GM23338 (cell line): Measurements from ENCODE around the gene REM2. TPM values are rescaled to one million over a fixed set of nuclear protein-coding genes. Genes with fewer than 3 reads are reported as not detected.

ENCODE experiments used
- ATAC-seq: fragments of 200-7000 bp; cut with Tn5 transposase; 3 replicates; pipeline ENCODE4 v1.9.1; 2020
- DNase-seq: peaks from one replicate; pipeline ENCODE4 v3.0.0-alpha.2; 2015; ENCODE audit warnings: low spot score
- H2AFZ ChIP-seq: fragments of 200-600 bp; sonication (generic); 2 replicates; pipeline ENCODE4 v1.8.0; 2016; ENCODE audit warnings: antibody characterized with exemption, mild to moderate bottlenecking, moderate library complexity
- H3F3A ChIP-seq: fragments of 200-600 bp; sonication (generic); replicated peaks from 2 replicates; pipeline ENCODE4 v1.8.0; 2017; ENCODE audit warnings: antibody characterized with exemption, mixed run types, low read depth
- H3K27ac ChIP-seq: fragments of 200-600 bp; sonication (generic); 2 replicates; pipeline ENCODE4 v1.6.1; 2016; ENCODE audit warnings: low read depth
- H3K27me3 ChIP-seq: fragments of 200-600 bp; sonication (generic); 2 replicates; pipeline ENCODE4 v1.8.0; 2016; ENCODE audit warnings: mild to moderate bottlenecking, mixed run types, moderate library complexity; ENCODE audit not compliant: insufficient read depth
- H3K36me3 ChIP-seq: fragments of 200-600 bp; sonication (generic); 2 replicates; pipeline ENCODE4 v1.8.0; 2016; ENCODE audit warnings: mild to moderate bottlenecking; ENCODE audit not compliant: insufficient read depth
- H3K4me1 ChIP-seq: fragments of 200-600 bp; sonication (generic); 2 replicates; pipeline ENCODE4 v1.8.0; 2016; ENCODE audit warnings: mild to moderate bottlenecking, moderate library complexity; ENCODE audit not compliant: insufficient read depth
- H3K4me2 ChIP-seq: fragments of 200-600 bp; sonication (generic); 2 replicates; pipeline ENCODE4 v1.7.1; 2017; ENCODE audit warnings: mixed run types
- H3K4me3 ChIP-seq: fragments of 200-600 bp; sonication (generic); 2 replicates; pipeline ENCODE4 v1.6.1; 2016; ENCODE audit warnings: mixed run types
- H3K79me2 ChIP-seq: fragments of 200-600 bp; sonication (generic); replicated peaks from 2 replicates; pipeline ENCODE4 v1.8.0; 2017; ENCODE audit warnings: mild to moderate bottlenecking; ENCODE audit not compliant: insufficient read depth
- H3K9me2 ChIP-seq: fragments of 200-600 bp; sonication (generic); 2 replicates; pipeline ENCODE4 v1.8.0; 2017; ENCODE audit not compliant: insufficient read depth
- H4K20me1 ChIP-seq: fragments of 200-600 bp; sonication (generic); replicated peaks from 2 replicates; pipeline ENCODE4 v1.8.0; 2017; ENCODE audit warnings: mild to moderate bottlenecking; ENCODE audit not compliant: insufficient read depth
- H3K27ac Mint-ChIP-seq: 2 replicates; pipeline ENCODE4 v1.8.0; 2020; ENCODE audit warnings: inconsistent platforms, mild to moderate bottlenecking, moderate library complexity, mixed read lengths
- H3K27me3 Mint-ChIP-seq: 3 replicates; pipeline ENCODE4 v1.8.0; 2022; ENCODE audit warnings: low read depth, mild to moderate bottlenecking, moderate library complexity, mixed read lengths, inconsistent platforms; ENCODE audit not compliant: insufficient read depth, poor library complexity
- H3K36me3 Mint-ChIP-seq: 3 replicates; pipeline ENCODE4 v1.8.0; 2021; ENCODE audit warnings: low read depth, mild to moderate bottlenecking, inconsistent platforms, moderate library complexity, mixed read lengths
- H3K4me1 Mint-ChIP-seq: 3 replicates; pipeline ENCODE4 v1.8.0; 2020; ENCODE audit warnings: mild to moderate bottlenecking, inconsistent platforms, mixed read lengths
- H3K4me3 Mint-ChIP-seq: 3 replicates; pipeline ENCODE4 v1.8.0; 2021; ENCODE audit warnings: moderate library complexity, mild to moderate bottlenecking, inconsistent platforms, mixed read lengths
- H3K9me3 Mint-ChIP-seq: 3 replicates; pipeline ENCODE4 v1.8.0; 2020; ENCODE audit warnings: moderate library complexity, mild to moderate bottlenecking, inconsistent platforms, mixed read lengths
- CREB1 ChIP-seq: fragments of 250-450 bp; sonication (Bioruptor Pico); IDR thresholded peaks from 2 replicates; pipeline ENCODE4 v1.5.0; 2020; ENCODE audit warnings: low read depth, mild to moderate bottlenecking, moderate library complexity
- EZH2 ChIP-seq: fragments of 200-600 bp; sonication (generic); IDR thresholded peaks from one replicate; pipeline ENCODE4 v1.8.0; 2017; ENCODE audit warnings: antibody characterized with exemption, mild to moderate bottlenecking, low read depth; ENCODE audit not compliant: unreplicated experiment
- POLR2AphosphoS5 ChIP-seq: IDR thresholded peaks from 2 replicates; pipeline ENCODE4 v1.6.1; 2016; ENCODE audit warnings: antibody characterized with exemption, low read depth
- ZNF114 ChIP-seq: fragments of 250-450 bp; sonication (Bioruptor Pico); IDR thresholded peaks from 2 replicates; pipeline ENCODE4 v1.5.0; 2020; ENCODE audit warnings: mild to moderate bottlenecking, moderate library complexity
- polyA plus RNA-seq: library from polyadenylated mRNA; unstranded; fragments of >200 nt; fragmentation: Nextera tagmentation; extraction: Ambion mirVana; gene quantifications from 2 replicates; pipeline ENCODE4 v1.2.1, GENCODE V29; 2016
- total RNA-seq: library from RNA; depleted of rRNA; stranded (reverse); fragments of >200 nt; shearing (Covaris generic); gene quantifications from 2 replicates; pipeline ENCODE4 v1.2.3, GENCODE V29; 2014
- TF ChIP-seq, protein P1 (sequence below): fragments of 250-450 bp; sonication (Bioruptor Pico); IDR thresholded peaks from 2 replicates; pipeline ENCODE4 v1.5.0; 2020; ENCODE audit warnings: mild to moderate bottlenecking, moderate library complexity
- TF ChIP-seq, protein P2 (sequence below): IDR thresholded peaks from one replicate; pipeline ENCODE4 v1.6.1; 2018; ENCODE audit warnings: antibody characterized with exemption; ENCODE audit not compliant: unreplicated experiment
- TF ChIP-seq, protein P3 (sequence below), 2 experiments: fragments of 200-600 bp in 1 of 2; sonication (generic) in 1 of 2; conservative IDR thresholded peaks; 2 replicates each; pipeline versions ENCODE4 v1.5.1 to v1.6.1; 2016 to 2017; ENCODE audit warnings: antibody characterized with exemption in 2 of 2, low read depth in 2 of 2, mild to moderate bottlenecking in 2 of 2, moderate library complexity in 1 of 2

Gene REM2
- total and polyA plus RNA-seq, 2 experiments from 2014 or later, result 0.31 to 2.9 TPM

DNA sequence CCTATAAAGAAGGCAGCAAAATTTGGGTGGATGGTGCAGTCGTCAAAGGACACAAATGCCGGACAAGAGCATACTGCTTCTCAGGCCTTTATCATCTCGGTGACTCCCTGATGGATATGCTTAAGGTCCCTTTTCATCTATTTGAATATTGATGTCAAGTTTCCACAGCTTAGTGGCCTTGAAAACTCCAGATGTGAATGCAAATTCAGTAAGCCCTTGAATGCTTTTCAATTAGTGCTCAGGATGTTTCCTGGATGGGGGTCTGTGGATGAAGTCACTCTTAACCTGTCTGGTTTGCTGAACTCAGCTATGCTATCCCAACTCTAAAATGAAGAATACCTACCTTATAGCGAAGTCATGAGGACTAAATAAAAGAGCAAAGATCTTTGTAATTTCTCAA lies 10.7 kb downstream of the REM2 start:
- Histone ChIP-seq H3K4me1 (0 out of 2 replicates have a peak, but pooled peaks cover under 1% of the 10 kb centered on the region), H4K20me1 (no peaks in the 10 kb centered on the region; the same call in none of the 2 replicates), H3K27me3 (peaks cover 36% of the 10 kb centered on the region), H3K79me2 (no peaks in the 10 kb centered on the region), H3K4me2 (no peak overlapping the region), H2AFZ (no peak overlapping the region), H3F3A (peaks cover 4% of the 10 kb centered on the region; the same call in 1 of the 2 replicates), H3K9me2 (no peaks in the 10 kb centered on the region), H3K4me3 (no peak overlapping the region), H3K36me3 (no peaks in the 10 kb centered on the region), H3K27ac (no peak overlapping the region)
- Mint-ChIP-seq H3K27me3 (peaks cover 24% of the 10 kb centered on the region), H3K27ac (no peak overlapping the region), H3K4me1 (peaks cover 7% of the 10 kb centered on the region; the same call in 2 of the 3 replicates), H3K9me3 (no peaks in the 10 kb centered on the region), H3K36me3 (no peaks in the 10 kb centered on the region; the same call in 2 of the 3 replicates), H3K4me3 (no peak overlapping the region)
- no peak for ATAC-seq
- TF ChIP-seq ZNF114 (CRISPR knock-in tag) (no peak), CREB1 (CRISPR knock-in tag) (no peak), POLR2AphosphoS5 (no peak), EZH2 (no peak)
- TF ChIP-seq, protein P1, sequence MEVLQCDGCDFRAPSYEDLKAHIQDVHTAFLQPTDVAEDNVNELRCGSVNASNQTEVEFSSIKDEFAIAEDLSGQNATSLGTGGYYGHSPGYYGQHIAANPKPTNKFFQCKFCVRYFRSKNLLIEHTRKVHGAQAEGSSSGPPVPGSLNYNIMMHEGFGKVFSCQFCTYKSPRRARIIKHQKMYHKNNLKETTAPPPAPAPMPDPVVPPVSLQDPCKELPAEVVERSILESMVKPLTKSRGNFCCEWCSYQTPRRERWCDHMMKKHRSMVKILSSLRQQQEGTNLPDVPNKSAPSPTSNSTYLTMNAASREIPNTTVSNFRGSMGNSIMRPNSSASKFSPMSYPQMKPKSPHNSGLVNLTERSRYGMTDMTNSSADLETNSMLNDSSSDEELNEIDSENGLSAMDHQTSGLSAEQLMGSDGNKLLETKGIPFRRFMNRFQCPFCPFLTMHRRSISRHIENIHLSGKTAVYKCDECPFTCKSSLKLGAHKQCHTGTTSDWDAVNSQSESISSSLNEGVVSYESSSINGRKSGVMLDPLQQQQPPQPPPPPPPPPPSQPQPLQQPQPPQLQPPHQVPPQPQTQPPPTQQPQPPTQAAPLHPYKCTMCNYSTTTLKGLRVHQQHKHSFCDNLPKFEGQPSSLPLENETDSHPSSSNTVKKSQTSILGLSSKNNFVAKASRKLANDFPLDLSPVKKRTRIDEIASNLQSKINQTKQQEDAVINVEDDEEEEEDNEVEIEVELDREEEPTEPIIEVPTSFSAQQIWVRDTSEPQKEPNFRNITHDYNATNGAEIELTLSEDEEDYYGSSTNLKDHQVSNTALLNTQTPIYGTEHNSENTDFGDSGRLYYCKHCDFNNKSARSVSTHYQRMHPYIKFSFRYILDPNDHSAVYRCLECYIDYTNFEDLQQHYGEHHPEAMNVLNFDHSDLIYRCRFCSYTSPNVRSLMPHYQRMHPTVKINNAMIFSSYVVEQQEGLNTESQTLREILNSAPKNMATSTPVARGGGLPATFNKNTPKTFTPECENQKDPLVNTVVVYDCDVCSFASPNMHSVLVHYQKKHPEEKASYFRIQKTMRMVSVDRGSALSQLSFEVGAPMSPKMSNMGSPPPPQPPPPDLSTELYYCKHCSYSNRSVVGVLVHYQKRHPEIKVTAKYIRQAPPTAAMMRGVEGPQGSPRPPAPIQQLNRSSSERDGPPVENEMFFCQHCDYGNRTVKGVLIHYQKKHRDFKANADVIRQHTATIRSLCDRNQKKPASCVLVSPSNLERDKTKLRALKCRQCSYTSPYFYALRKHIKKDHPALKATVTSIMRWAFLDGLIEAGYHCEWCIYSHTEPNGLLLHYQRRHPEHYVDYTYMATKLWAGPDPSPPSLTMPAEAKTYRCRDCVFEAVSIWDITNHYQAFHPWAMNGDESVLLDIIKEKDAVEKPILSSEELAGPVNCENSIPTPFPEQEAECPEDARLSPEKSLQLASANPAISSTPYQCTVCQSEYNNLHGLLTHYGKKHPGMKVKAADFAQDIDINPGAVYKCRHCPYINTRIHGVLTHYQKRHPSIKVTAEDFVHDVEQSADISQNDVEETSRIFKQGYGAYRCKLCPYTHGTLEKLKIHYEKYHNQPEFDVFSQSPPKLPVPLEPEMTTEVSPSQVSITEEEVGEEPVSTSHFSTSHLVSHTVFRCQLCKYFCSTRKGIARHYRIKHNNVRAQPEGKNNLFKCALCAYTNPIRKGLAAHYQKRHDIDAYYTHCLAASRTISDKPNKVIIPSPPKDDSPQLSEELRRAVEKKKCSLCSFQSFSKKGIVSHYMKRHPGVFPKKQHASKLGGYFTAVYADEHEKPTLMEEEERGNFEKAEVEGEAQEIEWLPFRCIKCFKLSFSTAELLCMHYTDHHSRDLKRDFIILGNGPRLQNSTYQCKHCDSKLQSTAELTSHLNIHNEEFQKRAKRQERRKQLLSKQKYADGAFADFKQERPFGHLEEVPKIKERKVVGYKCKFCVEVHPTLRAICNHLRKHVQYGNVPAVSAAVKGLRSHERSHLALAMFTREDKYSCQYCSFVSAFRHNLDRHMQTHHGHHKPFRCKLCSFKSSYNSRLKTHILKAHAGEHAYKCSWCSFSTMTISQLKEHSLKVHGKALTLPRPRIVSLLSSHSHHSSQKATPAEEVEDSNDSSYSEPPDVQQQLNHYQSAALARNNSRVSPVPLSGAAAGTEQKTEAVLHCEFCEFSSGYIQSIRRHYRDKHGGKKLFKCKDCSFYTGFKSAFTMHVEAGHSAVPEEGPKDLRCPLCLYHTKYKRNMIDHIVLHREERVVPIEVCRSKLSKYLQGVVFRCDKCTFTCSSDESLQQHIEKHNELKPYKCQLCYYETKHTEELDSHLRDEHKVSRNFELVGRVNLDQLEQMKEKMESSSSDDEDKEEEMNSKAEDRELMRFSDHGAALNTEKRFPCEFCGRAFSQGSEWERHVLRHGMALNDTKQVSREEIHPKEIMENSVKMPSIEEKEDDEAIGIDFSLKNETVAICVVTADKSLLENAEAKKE (CRISPR knock-in tag), result no peak
- TF ChIP-seq, protein P2, sequence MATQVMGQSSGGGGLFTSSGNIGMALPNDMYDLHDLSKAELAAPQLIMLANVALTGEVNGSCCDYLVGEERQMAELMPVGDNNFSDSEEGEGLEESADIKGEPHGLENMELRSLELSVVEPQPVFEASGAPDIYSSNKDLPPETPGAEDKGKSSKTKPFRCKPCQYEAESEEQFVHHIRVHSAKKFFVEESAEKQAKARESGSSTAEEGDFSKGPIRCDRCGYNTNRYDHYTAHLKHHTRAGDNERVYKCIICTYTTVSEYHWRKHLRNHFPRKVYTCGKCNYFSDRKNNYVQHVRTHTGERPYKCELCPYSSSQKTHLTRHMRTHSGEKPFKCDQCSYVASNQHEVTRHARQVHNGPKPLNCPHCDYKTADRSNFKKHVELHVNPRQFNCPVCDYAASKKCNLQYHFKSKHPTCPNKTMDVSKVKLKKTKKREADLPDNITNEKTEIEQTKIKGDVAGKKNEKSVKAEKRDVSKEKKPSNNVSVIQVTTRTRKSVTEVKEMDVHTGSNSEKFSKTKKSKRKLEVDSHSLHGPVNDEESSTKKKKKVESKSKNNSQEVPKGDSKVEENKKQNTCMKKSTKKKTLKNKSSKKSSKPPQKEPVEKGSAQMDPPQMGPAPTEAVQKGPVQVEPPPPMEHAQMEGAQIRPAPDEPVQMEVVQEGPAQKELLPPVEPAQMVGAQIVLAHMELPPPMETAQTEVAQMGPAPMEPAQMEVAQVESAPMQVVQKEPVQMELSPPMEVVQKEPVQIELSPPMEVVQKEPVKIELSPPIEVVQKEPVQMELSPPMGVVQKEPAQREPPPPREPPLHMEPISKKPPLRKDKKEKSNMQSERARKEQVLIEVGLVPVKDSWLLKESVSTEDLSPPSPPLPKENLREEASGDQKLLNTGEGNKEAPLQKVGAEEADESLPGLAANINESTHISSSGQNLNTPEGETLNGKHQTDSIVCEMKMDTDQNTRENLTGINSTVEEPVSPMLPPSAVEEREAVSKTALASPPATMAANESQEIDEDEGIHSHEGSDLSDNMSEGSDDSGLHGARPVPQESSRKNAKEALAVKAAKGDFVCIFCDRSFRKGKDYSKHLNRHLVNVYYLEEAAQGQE, result no peak
- TF ChIP-seq, protein P3, sequence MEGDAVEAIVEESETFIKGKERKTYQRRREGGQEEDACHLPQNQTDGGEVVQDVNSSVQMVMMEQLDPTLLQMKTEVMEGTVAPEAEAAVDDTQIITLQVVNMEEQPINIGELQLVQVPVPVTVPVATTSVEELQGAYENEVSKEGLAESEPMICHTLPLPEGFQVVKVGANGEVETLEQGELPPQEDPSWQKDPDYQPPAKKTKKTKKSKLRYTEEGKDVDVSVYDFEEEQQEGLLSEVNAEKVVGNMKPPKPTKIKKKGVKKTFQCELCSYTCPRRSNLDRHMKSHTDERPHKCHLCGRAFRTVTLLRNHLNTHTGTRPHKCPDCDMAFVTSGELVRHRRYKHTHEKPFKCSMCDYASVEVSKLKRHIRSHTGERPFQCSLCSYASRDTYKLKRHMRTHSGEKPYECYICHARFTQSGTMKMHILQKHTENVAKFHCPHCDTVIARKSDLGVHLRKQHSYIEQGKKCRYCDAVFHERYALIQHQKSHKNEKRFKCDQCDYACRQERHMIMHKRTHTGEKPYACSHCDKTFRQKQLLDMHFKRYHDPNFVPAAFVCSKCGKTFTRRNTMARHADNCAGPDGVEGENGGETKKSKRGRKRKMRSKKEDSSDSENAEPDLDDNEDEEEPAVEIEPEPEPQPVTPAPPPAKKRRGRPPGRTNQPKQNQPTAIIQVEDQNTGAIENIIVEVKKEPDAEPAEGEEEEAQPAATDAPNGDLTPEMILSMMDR (conservative IDR thresholded peaks at IDR 0.05; ENCODE audit: low read depth in 2 of 2), result no peak
- DNase-seq, result no peak
